ENCODE measurements around the gene CEP128. TPM values are rescaled to one million over a fixed set of nuclear protein-coding genes. Genes with fewer than 3 reads are reported as not detected.

The CEP128 gene
- 10 to 100 TPM; 16.4 to 17.1 TPM for total RNA-seq

GRCh38 chr14:80941241-80942185, at the start of gene CEP128:
TSS of gene CEP128 (minus strand) at chr14:80941738.
- peaks cover 1% of the 10 kb centered on the region for H3K9me3 Mint-ChIP-seq
- no peaks in the 10 kb centered on the region for H3K27me3 Mint-ChIP-seq (ENCODE audit: low read depth)
- peak within 1 kb of the TSS; percentile 86 for H3K4me3 Mint-ChIP-seq
- DNase-seq = peak; percentile 90
- no peaks in the 10 kb centered on the region for H3K36me3 Mint-ChIP-seq (ENCODE audit: low read depth)
- H3K27ac Mint-ChIP-seq = peak within 1 kb of the TSS; percentile 88
- H3K4me1 Mint-ChIP-seq (ENCODE audit: low read depth) = peaks cover 38% of the 10 kb centered on the region
- intact Hi-C loops (cut with micrococcal nuclease) = loop anchor here (1.0 to 2.0 kb wide), 5 partner anchors 10 to 593 kb away; no protein-coding TSS in a partner anchor
- CTCF ChIA-PET = interaction anchor here (0.9 to 2.9 kb wide), 8 partner anchors 11 to 222 kb away, joined by 3 to 12 read pairs (median 3); no protein-coding TSS in a partner anchor

GRCh38 chr14:80988735-80989429, 47.3 kb upstream of the CEP128 start:
- H3K4me1 Mint-ChIP-seq (ENCODE audit: low read depth) = no peaks in the 10 kb centered on the region
- peak; percentile 15 for DNase-seq
- H3K27me3 Mint-ChIP-seq (ENCODE audit: low read depth) = peaks cover 11% of the 10 kb centered on the region
- H3K36me3 Mint-ChIP-seq (ENCODE audit: low read depth) = no peaks in the 10 kb centered on the region
- H3K9me3 Mint-ChIP-seq = no peaks in the 10 kb centered on the region
- CTCF ChIA-PET = interaction anchor here (0.6 to 5.9 kb wide), 11 partner anchors 10 to 928 kb away, joined by 3 to 82 read pairs (median 4); partner anchors contain the start of genes CEP128 and TSHR
- H3K4me3 Mint-ChIP-seq = no peak overlapping the region
- H3K27ac Mint-ChIP-seq = no peak overlapping the region
- intact Hi-C loops (cut with micrococcal nuclease) = loop anchor here (1.0 to 5.0 kb wide), 5 partner anchors 42 to 932 kb away; partner anchors contain the start of gene GTF2A1

- no peak for DNase-seq
- intact Hi-C loops (cut with micrococcal nuclease) = loop anchor here (1.0 to 5.0 kb wide), 5 partner anchors 41 to 931 kb away; partner anchors contain the start of gene GTF2A1
- H3K4me1 Mint-ChIP-seq (ENCODE audit: low read depth) = no peaks in the 10 kb centered on the region
- H3K4me3 Mint-ChIP-seq = no peak overlapping the region
- no peak overlapping the region for H3K27ac Mint-ChIP-seq
- H3K36me3 Mint-ChIP-seq (ENCODE audit: low read depth) = no peaks in the 10 kb centered on the region
- CTCF ChIA-PET = interaction anchor here (1.2 to 5.9 kb wide), 13 partner anchors 9 to 476 kb away, joined by 3 to 82 read pairs (median 15); partner anchors contain the start of genes CEP128 and TSHR
- H3K27me3 Mint-ChIP-seq (ENCODE audit: low read depth) = peaks cover 11% of the 10 kb centered on the region
- no peaks in the 10 kb centered on the region for H3K9me3 Mint-ChIP-seq
Measured at GRCh38 chr14:80988192-80988591, 46.7 kb upstream of the CEP128 start.

- Mint-ChIP-seq H3K9me3 (no peaks in the 10 kb centered on the region), H3K4me3 (no peak overlapping the region), H3K27me3 (ENCODE audit: low read depth) (peaks cover 10% of the 10 kb centered on the region), H3K27ac (no peak overlapping the region), H3K4me1 (ENCODE audit: low read depth) (no peaks in the 10 kb centered on the region), H3K36me3 (ENCODE audit: low read depth) (no peaks in the 10 kb centered on the region)
- intact Hi-C loops (cut with micrococcal nuclease) = loop anchor here (1.0 to 5.0 kb wide), 8 partner anchors 33 to 930 kb away; partner anchors contain the start of gene GTF2A1
- DNase-seq = peak; percentile 80
- CTCF ChIA-PET = interaction anchor here (0.6 to 5.9 kb wide), 27 partner anchors 9 to 477 kb away, joined by 3 to 82 read pairs (median 5); partner anchors contain the start of genes CEP128 and TSHR
Measured at GRCh38 chr14:80987235-80988032, 45.9 kb upstream of the CEP128 start.

GRCh38 chr14:80982711-80983110, 41.2 kb upstream of the CEP128 start:
- CTCF ChIA-PET = no interaction called here
- H3K9me3 Mint-ChIP-seq = no peaks in the 10 kb centered on the region
- H3K27me3 Mint-ChIP-seq (ENCODE audit: low read depth) = peaks cover 9% of the 10 kb centered on the region
- intact Hi-C loops (cut with micrococcal nuclease) = no loop called here
- no peaks in the 10 kb centered on the region for H3K36me3 Mint-ChIP-seq (ENCODE audit: low read depth)
- DNase-seq = no peak
- no peak overlapping the region for H3K4me3 Mint-ChIP-seq
- peaks cover 6% of the 10 kb centered on the region for H3K4me1 Mint-ChIP-seq (ENCODE audit: low read depth)
- H3K27ac Mint-ChIP-seq = no peak overlapping the region

- H3K4me1 Mint-ChIP-seq (ENCODE audit: low read depth) = peaks cover 6% of the 10 kb centered on the region
- H3K9me3 Mint-ChIP-seq = no peaks in the 10 kb centered on the region
- DNase-seq = no peak
- H3K27me3 Mint-ChIP-seq (ENCODE audit: low read depth) = peaks cover 9% of the 10 kb centered on the region
- CTCF ChIA-PET = no interaction called here
- intact Hi-C loops (cut with micrococcal nuclease) = no loop called here
- no peaks in the 10 kb centered on the region for H3K36me3 Mint-ChIP-seq (ENCODE audit: low read depth)
- H3K27ac Mint-ChIP-seq = no peak overlapping the region
- H3K4me3 Mint-ChIP-seq = no peak overlapping the region
Measured at GRCh38 chr14:80981673-80982072, 40.1 kb upstream of the CEP128 start.

GRCh38 chr14:80981156-80981555, 39.6 kb upstream of the CEP128 start:
- CTCF ChIA-PET = no interaction called here

GRCh38 chr14:80979951-80980350, 38.4 kb upstream of the CEP128 start:
- H3K4me3 Mint-ChIP-seq = no peak overlapping the region
- CTCF ChIA-PET = interaction anchor here (0.7 to 5.4 kb wide), 2 partner anchors 7 to 93 kb away, joined by 3 to 38 read pairs; no protein-coding TSS in a partner anchor
- H3K4me1 Mint-ChIP-seq (ENCODE audit: low read depth) = peaks cover 6% of the 10 kb centered on the region
- no peaks in the 10 kb centered on the region for H3K36me3 Mint-ChIP-seq (ENCODE audit: low read depth)
- H3K27me3 Mint-ChIP-seq (ENCODE audit: low read depth) = peaks cover 2% of the 10 kb centered on the region
- no peak for DNase-seq
- no peak overlapping the region for H3K27ac Mint-ChIP-seq
- intact Hi-C loops (cut with micrococcal nuclease) = loop anchor here (1.0 kb wide), 1 partner anchor 10 kb away; no protein-coding TSS in a partner anchor
- no peaks in the 10 kb centered on the region for H3K9me3 Mint-ChIP-seq

More at GRCh38 chr14:80981156-80981555, 39.6 kb upstream of the CEP128 start:
- H3K9me3 Mint-ChIP-seq = no peaks in the 10 kb centered on the region
- DNase-seq = no peak
- peaks cover 9% of the 10 kb centered on the region for H3K27me3 Mint-ChIP-seq (ENCODE audit: low read depth)
- intact Hi-C loops (cut with micrococcal nuclease) = no loop called here
- no peak overlapping the region for H3K4me3 Mint-ChIP-seq
- no peak overlapping the region for H3K27ac Mint-ChIP-seq
- peaks cover 6% of the 10 kb centered on the region for H3K4me1 Mint-ChIP-seq (ENCODE audit: low read depth)
- H3K36me3 Mint-ChIP-seq (ENCODE audit: low read depth) = no peaks in the 10 kb centered on the region

- no peaks in the 10 kb centered on the region for H3K36me3 Mint-ChIP-seq (ENCODE audit: low read depth)
- CTCF ChIA-PET = interaction anchor here (0.7 to 5.4 kb wide), 3 partner anchors 9 to 78 kb away, joined by 4 to 38 read pairs (median 4); no protein-coding TSS in a partner anchor
- peaks cover 6% of the 10 kb centered on the region for H3K4me1 Mint-ChIP-seq (ENCODE audit: low read depth)
- H3K9me3 Mint-ChIP-seq = no peaks in the 10 kb centered on the region
- peak; percentile 22 for DNase-seq
- H3K27me3 Mint-ChIP-seq (ENCODE audit: low read depth) = peaks cover 3% of the 10 kb centered on the region
- intact Hi-C loops (cut with micrococcal nuclease) = no loop called here
- H3K27ac Mint-ChIP-seq = no peak overlapping the region
- no peak overlapping the region for H3K4me3 Mint-ChIP-seq
Measured at GRCh38 chr14:80978403-80978802, 36.9 kb upstream of the CEP128 start.

GRCh38 chr14:80977221-80977620, 35.7 kb upstream of the CEP128 start:
- Mint-ChIP-seq H3K27ac (no peak overlapping the region), H3K9me3 (no peaks in the 10 kb centered on the region), H3K4me1 (ENCODE audit: low read depth) (peaks cover 6% of the 10 kb centered on the region), H3K27me3 (ENCODE audit: low read depth) (peaks cover 7% of the 10 kb centered on the region), H3K36me3 (ENCODE audit: low read depth) (no peaks in the 10 kb centered on the region), H3K4me3 (no peak overlapping the region)
- no peak for DNase-seq
- CTCF ChIA-PET = interaction anchor here (5.4 kb wide), 1 partner anchor 10 kb away, joined by 38 read pairs; no protein-coding TSS in a partner anchor
- intact Hi-C loops (cut with micrococcal nuclease) = no loop called here

GRCh38 chr14:80974679-80975078, 33.1 kb upstream of the CEP128 start:
- no peak overlapping the region for H3K4me3 Mint-ChIP-seq
- H3K36me3 Mint-ChIP-seq (ENCODE audit: low read depth) = no peaks in the 10 kb centered on the region
- intact Hi-C loops (cut with micrococcal nuclease) = no loop called here

More at GRCh38 chr14:80974679-80975078, 33.1 kb upstream of the CEP128 start:
- Mint-ChIP-seq H3K9me3 (no peaks in the 10 kb centered on the region), H3K27me3 (ENCODE audit: low read depth) (peaks cover 7% of the 10 kb centered on the region), H3K27ac (no peak overlapping the region), H3K4me1 (ENCODE audit: low read depth) (peaks cover 6% of the 10 kb centered on the region)
- no peak for DNase-seq
- CTCF ChIA-PET = interaction anchor here (0.7 to 5.4 kb wide), 5 partner anchors 12 to 195 kb away, joined by 3 to 38 read pairs (median 3); no protein-coding TSS in a partner anchor
